ELR (cell line): ENCODE data around the gene RFX4.
"Not testable (repeated sequence)": the region's sequence is repeated elsewhere in the genome, so short reads cannot be mapped to it uniquely, and the experiment has no call there.

ENCODE experiments used
- DNase-seq: peaks from one replicate; pipeline ENCODE4 v3.0.0-alpha.2; 2015; ENCODE audit warnings: low read depth

Gene RFX4

DNA sequence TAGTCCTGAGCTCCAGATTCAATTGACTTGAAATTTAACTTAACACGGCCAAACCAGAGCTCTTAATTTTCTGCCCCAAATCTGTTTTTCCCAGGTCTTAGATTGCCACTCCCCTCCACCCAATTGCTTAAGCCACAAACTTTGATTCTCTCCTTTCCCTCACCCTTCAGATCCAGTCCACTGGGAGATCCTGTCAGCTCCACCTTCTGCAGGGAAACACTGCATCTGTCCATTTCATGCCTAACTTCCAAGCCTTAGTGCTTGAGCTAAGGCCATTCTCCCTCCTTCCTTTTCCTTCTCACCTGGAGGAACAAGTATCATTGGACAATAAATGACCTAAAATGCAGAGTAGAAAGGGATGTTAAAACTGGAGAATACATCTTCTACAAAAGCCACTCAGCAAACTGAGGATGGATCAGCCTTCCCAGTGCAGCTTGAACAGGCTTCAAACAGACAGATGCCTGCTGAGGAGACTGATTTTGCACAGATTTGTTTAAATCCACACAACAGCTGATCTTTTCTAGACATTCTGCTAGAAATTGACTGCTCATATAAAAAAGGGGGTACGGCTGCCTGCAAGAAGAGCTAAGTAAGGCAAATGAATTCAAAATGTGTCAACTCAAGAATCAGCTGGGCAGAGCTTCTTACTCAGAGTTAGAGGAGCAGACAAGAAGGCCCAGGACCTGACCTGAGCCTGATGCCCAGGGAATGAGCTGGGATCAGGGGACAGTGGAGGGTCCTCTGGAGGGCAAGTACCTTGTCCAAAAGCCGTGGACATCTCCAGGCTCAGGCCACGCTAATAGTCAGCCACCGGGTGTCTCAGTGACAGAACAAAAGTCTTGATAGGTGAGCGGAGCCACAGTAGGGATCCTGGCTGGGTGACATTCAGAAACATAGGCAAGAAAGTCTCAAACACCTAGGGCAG lies 110.4 kb downstream of the RFX4 start:
- no peak for DNase-seq

DNA sequence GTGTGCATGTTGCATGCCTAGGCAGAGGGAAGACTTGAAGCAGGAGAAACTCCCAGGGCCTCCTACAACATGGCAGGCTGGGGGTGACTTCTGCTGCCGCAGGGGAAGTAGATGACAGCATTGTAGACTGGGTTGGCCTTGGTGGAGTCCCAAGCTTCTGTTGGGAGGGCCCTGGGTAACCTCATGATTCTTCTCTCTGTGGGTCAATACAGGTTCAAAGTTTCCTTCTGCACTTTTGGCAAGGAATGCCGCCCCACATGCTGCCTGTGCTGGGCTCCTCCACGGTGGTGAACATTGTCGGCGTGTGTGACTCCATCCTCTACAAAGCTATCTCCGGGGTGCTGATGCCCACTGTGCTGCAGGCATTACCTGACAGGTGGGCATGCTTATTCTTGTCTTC lies 113.3 kb downstream of the RFX4 start:
- DNase-seq, result no peak

DNA sequence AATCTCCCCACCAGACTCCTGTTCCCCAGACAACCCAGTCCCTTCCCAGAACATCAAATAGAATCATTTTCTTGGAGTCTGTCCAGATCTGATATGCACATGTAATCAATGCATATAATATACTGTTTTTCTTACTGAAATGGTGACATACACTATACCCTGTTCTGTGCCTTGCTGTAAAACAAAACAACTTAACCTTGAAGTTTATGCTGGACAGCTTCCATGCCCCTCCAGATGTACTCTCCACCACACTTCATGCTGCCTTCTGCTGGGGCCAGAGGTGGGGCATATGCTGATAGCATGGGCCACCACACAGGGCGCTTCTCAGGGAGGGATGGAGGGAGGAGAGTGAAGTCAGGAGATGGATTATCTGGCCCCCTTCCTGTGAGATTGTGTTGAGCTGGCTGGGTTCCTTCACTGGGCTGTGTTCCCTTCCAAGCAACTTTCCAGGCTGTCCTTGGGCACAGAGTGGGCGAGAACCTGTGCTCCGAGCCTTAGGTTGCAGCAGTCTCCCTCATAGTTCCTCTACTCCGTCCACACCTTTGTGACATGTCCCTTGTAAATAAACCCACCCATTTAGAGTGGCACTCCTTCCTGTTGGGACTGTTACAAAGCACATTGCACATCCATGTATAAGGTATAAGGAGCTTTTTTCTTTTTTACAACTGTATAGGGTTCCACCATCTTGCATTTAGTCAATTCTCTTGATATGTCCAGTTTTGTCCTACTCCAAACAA lies 114.0 kb downstream of the RFX4 start:
- DNase-seq, result no peak

DNA sequence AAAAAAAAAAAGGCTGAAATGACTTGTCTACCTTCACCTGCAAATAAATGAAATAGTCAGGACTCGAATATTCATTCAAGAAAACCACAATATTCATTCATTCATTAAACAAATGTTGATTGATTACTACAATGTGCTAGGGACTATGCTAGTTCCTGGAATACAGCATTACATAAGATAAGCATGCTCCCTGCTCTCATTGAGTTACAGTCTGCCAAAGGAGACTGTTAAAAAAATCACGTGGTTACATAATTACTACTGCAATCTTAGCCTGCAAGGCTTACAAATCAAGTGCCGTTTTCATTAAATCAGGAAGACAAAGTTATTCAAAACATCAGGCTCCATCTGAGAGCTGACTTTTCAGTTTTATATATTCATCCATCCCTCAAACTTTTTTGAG lies 121.3 kb downstream of the RFX4 start:
- no peak for DNase-seq

DNA sequence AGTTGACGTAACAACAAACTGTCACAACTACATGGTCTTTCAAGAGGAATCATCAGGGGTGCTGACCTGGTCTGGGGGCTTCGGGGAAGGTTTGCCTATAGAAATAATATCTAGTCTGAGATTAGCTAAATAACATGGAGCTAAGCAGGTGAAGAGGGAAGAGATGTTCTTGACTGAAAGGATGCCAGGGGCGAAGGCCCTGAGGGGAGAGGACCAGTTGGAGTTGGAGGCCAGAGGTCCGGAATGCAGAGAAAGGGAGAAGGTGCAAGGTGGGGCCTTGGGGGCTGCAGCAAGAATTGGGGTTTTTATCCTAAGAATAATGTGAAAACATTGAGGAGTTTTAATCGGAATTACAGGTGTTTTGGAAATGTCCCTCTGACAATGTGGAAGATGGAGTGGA lies 123.2 kb downstream of the RFX4 start:
- no peak for DNase-seq

DNA sequence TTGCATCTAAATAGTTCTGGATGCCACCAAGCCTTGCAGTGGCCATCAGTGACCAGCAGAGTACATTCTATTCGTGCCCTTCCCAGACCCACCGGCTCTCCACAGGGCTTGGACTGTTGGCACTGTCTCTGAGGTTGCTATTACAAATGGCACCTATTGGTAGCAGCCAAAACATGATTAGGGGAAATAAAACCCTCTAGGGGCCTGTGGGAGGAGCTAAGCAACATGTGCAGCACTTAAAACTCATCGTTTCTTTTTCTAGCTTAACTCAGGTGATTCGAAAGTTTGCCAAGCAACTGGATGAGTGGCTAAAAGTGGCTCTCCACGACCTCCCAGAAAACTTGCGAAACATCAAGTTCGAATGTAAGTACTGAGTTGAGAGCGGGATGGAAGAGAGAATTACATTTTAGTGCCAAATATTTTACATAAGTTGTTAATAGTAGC lies 126.3 kb downstream of the RFX4 start:
- DNase-seq, result no peak

DNA sequence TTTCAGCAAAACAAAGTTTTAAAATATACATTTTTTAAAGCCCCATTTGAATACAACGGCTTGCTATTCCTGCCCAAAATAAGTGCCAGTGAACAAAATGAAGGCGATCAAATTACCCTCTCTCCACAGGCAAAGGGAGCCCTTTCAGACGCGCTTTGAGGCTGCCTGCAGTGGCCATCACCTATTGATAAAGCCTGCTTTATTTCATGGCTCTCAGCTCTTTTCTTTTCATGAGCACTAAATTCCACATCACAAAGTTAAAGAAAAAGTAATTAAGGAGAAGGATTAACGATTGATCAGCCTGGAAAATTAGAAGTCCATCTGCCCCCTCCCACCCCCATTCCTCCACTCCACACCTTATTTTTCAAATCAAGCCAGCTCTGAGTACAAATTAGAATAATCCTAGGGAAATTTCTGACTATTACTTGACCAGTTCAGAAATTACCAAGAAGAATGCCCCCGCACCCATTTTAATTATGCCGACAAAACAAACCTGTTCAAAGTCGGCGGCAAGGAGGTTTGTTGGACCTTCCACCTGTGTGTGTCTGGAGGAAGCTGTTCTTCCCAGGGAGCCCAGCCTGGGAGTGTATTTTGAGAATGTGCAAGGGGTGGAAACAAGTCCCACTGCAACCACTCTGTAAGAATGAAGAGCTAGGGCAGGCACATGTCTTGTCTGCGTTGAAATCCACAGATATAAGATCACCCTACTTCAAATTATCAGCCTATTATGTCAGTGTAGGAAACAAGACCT lies 127.5 kb downstream of the RFX4 start:
- no peak for DNase-seq

DNA sequence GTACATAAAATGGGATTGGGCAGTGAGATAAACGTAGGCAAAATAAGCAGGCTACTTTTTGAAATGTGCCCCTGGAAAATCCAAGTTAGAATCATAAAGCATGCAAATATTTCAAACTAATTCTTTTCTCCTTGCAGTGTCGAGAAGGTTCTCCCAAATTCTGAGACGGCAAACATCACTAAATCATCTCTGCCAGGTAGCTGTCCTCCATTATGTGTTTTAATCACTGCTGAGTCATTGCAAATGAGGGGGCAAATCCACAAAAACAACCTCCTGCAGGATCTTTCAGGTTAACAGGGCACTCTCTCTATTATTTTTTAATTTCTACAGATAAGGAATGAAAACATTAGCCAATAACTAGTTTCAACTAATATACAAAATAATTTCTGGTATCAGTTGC lies 128.5 kb downstream of the RFX4 start:
- DNase-seq, result no peak

DNA sequence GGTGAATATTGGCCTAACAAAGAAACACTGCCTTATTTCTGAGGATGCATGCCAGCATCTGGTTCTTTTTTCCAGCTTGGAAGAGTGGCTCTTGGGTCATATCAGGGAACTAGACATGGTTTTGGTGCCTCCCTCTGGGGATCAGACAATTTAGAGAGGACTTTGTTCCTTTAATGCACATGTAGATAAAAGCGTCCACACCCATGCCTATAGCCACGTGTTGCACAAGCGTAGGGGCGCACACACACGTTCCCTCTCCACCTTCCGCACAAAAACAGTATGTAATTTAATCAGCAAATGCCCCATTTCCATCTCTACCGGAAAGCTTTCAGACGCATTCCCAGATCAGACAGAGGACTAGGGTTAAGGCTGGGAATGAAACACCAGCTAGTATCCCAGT lies 130.0 kb downstream of the RFX4 start:
- no peak for DNase-seq

DNA sequence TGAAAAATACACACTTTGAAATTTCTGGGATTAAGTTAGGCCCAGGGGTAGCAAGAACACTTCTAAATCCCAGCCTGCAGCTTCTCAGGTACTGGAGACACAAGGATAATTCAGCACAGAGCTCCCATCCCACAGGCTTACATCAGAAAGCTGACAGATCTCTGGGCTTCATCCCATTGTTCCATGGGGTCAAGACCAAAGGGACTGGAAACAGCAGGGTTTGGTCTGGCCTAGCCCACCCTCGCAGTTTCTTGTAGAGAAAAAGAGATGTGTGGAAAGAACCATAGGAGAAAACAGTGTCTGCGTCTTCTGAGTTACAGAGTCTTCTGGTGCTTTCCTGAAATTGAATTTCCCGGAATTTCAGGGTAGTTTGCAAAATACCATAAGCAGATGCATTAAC lies 132.1 kb downstream of the RFX4 start:
- no peak for DNase-seq

DNA sequence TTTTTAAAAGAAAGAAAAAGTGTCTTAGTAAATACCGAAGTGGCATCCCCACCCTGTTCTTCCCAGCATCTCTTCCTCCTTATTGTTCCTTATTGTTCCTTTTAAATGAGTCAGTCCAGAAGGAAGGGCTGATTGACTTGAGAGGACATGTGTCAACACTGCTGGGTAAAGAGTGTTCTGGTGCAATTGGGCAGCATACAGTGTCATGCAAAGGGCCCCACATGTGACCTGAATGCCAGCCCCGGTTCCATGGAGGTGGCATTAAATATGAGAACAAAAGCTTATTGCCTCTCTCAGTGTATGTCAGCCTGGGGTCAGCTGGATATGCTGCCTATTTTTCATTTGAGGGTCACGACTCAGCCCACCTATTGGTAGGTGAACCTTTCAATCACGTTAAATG lies 132.8 kb downstream of the RFX4 start:
- no peak for DNase-seq

DNA sequence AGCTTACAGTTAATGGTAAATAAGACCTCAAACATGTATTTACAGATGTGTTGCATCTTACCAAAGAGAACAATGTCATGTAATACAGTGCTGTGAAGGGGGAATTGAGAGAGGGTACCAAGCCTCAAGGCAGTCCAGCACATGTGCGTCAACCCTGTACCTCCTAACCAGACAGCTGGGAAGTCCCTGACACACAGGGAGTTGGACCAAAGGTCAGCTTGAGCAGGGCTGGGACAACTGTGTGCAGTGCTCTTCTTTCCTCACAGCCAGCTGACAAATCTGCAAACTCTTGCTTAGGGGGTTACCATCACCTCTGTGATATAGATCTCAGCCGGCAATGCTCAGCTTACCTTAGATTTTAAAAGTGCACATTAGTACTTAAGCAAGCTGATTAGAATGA lies 134.9 kb downstream of the RFX4 start:
- DNase-seq, result no peak

DNA sequence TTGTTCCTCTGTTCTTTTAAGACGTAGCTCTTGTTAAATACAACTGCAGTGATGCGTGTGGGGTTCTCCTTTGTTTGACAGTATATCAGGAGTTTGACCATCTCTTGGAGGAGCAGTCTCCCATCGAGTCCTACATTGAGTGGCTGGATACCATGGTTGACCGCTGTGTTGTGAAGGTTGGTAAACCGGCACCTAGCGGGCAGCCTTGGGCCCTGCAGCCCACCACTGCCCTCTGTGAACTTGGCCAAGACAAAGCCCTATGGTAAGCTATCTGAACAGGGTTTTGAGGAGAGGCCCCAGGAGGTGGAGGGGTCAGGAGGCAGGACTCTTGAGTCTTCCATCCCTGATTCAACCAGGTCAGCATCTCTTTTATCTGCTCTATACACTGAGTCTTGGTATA lies 137.1 kb downstream of the RFX4 start:
- no peak for DNase-seq

DNA sequence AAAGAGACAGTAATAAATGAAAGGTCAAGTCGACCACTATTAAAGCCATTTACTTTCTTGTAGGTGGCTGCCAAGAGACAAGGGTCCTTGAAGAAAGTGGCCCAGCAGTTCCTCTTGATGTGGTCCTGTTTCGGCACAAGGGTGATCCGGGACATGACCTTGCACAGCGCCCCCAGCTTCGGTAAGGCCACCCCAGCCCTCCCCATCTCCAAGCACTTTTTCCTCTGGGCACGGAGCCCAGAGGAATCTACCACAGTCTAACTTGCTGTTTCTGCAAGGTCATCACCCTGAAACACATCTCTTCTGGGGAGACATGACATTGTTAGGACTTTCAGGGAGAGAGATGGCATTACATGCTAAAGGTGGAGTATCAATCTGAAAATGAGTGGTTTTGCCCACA lies 137.9 kb downstream of the RFX4 start:
- no peak for DNase-seq

DNA sequence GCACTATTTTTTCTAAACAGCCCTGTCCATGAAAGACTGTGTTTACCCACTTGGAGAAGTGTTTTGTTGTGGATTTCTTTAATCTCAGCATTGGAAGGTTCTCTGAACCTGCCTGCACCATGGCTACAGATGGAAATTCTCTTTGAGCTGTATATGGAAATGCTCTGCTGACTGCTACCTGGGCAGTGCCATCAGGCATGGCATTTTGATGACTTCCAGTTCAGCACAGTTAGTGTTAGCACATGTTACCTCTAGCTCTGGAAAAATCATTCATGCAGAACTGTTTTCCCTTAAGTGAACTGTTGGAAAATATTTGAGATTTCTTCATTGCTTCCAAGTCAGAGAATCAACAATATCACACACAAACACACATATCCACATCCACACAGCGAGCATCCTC lies 139.1 kb downstream of the RFX4 start:
- DNase-seq, result no peak

DNA sequence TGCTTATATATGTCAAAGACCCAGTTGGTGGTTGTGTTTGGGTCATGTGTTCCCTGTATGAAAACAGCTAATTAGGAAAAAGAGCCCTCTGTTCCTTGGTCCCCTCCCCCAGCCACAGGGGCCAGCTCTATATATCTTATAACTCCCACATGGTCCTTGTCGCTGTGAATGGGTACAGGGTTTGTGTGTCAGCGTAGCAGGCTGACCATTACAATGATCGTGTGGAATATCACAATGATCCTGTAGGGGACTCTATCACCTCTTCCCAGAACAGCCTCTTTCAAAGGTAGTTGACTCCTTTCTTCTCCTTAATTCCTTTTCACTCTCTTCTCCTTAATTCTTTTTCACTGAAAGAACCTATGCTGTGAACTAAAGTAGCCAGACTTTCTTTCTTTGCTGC lies 140.0 kb downstream of the RFX4 start:
- DNase-seq, result no peak

DNA sequence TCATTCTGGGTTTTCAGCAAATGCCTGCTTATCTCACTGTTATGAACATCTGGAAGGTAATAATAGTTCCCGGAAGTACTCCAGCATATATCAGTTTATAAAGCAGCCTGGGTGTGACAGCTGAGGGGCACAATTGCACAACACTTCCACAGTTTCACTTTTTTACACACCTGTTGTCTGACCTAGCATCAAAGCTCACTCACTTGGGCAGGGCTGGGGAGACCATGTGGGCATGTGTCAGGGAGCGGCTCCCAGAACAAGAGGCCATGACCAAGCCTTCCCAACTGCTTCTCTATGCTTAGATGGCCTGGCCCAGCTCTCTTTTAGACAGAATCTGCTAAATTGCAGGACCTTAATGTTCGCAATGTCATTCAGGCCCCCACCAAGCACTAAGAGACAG lies 140.6 kb downstream of the RFX4 start:
- DNase-seq, result no peak

DNA sequence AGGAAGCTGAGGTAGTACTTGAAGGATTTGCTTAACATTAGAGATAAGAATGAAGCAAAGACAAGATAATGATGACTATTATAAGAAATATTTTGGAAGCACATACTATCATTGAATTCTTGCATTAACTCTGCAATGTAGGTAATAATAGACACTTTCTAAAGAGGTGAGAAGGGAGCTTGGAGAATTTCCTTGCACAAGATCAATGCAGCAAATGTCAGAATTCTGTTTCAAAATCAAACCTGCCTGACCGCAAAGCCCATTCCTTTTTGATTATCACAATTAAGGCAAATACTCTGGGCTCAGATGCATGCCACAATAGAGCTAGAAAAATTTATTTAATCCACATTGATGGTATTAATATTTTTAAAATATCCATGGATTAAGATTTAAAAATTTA lies 141.3 kb downstream of the RFX4 start:
- DNase-seq, result no peak

DNA sequence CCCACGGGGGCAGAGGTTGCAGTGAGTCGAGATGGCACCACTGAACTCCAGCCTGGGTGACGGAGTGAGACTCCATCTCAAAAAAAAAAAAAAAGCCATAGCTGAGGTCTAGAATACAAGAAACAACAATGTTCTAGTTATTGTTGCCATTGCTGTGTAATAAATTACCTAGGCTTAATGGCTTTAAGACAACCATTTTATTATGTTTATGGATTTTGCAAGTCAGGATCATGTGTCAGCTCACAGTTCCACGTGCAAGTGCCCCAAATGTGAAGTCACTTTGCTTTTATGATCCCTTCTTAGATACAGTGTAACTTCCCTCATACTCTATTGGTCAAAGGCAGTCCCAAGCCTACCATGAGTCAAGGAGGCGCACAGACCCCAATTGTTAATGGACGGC lies 142.1 kb downstream of the RFX4 start:
- DNase-seq, result no peak

DNA sequence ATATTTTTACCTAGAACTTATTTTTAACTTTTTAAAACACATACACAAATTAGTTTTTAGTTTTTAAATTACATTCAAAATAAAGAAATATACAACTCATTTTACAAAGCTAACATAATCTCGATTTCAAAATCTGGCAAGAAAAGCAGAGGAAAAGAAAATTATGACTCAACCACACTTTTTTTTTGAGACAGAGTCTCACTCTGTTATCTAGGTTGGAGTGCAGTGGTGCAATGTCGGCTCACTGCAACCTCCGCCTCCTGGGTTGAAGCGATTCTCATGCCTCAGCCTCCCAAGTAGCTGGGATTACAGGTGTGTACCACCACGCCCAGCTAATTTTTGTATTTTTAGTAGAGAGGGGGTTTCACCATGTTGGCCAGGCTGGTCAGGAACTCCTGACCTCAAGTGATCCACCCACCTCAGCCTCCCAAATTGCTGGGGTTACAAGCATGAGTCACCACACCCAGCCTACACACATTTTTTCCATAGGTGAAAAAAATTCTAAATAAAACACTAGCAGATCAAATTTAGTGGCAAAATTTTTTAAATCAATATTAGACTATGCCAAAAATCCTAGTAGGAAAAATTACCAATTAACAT lies 143.9 kb downstream of the RFX4 start:
- not testable (repeated sequence) for DNase-seq

DNA sequence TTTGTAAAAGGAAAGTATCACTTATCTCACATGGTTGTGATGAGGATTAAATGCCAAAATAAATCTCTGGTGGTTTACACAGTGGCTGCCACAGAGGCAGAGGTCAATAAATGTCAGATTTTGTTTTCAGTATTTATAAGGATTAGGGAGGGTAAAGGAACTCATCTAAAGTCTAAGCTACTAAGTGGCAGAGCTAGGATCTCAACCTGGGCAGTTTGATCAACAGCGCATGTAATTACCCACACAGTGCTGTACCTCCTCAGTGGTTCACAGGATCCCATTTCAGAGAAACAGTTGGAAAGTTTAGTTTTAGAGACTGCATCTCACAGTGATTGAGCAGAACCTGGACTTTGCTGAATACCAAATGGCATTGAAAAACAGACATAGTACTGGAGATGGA lies 146.8 kb downstream of the RFX4 start:
- no peak for DNase-seq

DNA sequence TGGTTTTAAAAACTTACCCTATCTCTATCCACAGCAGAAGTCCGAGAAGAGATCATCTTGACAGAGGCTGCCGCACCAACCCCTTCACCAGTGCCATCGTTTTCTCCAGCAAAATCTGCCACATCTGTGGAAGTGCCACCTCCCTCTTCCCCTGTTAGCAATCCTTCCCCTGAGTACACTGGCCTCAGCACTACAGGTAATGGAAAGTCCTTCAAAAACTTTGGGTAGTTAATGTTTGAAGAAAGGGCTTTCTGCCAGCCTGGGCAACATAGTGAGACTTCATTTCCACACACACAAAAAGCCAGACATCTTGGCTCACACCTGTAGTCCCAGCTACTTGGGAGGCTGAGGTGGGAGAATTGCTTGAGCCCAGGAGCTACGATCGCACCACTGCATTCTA lies 150.1 kb downstream of the RFX4 start:
- no peak for DNase-seq
